ENCODE results near the gene MRPS6.

Gene MRPS6

DNA sequence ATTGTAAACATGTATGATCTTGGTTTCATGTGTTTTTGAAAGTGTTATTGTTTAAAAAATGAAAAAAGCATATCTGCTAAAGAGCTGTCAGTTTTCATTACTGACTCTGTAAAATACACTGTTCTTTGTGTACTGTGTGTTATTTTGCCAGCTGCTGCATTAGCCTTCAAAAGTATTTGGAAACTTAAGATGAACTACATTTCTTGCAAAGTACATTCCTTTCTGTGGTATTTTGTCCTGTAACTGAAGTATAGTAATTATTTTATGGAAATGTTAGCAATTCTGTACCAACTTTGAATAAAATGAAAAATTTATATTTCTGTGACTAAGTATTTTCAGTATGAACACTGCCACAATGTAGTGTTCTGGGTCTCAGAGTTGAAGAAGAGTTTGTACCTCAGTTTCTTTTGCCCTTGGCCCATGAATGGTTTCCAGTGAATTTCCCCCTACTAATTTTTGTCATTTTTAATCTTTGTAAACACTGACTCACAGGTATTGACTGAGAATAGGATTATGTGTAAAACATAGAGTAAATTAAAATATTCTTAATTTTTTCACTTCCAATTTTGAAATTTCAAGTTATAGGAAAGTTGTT, 32.7 kb downstream of the MRPS6 start:
- no peak for DNase-seq

DNA sequence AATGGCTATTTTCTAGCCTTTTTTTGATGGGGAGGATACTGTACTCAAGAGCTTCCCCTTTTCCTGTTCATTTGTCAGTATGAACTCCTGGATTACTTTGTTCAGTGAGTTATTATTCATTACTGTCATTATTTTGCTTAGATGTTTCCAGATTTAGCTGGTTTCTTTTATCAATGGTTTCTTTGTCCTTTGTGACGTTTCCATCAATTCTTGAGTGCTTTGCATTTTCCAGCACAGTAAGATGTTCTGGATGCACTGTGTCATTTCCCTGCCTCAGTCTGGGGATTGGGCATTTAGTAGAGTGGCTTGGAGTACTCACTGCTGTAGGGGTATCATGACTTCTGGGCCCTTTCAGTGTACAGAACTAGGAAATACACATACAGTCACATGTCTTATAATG, 34.2 kb downstream of the MRPS6 start:
- no peak for DNase-seq

DNA sequence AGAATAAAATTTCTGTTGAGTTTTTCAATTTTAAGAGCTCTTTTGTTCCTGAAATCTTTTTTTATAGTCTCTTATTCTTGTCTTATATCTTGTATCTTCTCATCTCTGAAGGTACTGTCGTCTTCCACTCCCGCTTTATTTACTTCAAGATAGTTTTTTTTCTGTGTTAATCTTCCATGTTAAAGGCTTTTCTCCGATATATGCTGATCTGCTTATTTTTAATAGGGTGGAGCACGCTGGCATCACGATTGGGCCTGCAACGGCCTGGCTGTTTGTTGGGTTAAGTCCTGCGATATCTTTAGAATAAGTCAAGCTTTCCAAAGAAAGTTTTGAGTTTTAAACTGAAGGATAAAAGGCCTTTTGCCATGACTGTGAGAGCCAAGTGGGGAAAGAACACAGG, 35.7 kb downstream of the MRPS6 start:
- no peak for DNase-seq

DNA sequence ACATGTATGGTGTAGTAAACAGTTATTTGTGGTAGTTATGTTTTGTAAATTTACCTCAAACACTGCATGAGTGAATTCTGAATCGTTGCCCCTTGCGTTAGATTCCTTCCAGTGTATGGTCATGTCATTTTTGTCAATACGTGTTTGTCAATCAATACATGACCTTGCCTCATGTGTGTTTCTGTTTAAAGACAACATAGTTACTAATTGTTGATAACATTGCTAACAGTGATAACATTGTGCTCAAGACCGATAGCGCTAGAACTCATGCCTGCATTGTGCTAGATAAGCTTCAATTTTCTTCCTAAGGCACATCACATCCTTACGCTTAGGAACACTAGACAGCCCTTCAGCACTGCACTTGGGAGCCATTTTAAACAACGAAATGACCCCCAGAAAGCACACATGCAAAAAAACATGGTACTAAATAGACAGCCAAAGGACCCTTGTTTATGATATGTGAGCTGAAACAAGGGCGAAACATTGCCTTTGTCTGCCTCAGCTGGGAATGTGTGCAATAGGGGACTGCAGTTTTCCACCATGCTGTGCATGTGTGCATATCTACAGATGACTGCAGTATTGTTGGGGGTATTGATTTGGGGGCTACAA, 37.3 kb downstream of the MRPS6 start:
- DNase-seq, result no peak

DNA sequence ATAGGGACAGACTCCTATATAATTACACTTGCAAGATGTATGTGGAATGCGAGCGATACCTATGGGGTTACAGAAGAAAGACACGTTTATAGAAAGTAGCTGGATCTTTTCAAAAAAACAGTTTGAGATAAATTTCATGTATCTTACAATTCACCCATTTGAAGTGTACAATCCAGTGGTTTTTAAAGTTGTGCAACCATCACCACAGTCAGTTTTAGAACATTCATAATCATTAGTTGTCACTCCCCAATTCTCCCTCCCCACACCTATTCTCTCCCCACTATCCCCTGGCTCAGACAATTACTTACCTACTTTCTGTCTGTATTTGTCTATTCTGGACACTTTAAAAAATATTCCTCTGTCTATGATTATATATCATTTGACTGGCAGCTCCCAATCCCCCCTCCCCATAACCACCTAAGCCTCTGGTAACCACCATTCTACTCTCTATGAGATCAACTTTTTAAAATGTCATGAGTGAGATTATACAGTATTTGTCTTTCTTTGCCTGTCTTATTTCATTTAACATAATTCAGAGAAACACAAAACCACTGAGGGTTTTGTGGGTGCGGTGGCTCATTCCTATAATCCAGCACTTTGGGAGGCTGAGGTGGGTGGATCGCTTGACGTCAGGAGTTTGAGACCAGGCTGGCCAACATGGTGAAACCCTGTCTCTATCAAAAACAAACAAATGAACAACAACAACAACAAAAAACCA, 39.1 kb downstream of the MRPS6 start:
- DNase-seq, result no peak

DNA sequence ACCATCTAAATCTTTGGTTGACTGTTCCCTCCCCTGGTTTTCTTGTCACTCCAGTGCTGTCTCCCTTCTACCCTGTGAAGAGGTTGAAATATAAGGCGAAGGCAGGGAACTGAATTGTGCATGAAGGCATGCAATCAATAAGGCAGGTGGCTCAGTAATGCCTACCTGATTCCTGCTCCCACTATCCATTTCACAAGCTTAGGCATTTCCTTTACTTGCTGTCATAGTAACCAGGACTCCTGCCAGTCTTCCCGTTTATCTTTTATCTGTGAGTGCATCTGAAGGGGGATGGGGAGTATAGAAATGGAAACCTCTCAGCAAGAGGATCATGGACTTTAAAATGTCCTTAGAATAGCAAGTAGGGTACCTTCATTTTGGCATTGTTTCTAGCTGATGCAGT, 40.5 kb downstream of the MRPS6 start:
- DNase-seq, result no peak

DNA sequence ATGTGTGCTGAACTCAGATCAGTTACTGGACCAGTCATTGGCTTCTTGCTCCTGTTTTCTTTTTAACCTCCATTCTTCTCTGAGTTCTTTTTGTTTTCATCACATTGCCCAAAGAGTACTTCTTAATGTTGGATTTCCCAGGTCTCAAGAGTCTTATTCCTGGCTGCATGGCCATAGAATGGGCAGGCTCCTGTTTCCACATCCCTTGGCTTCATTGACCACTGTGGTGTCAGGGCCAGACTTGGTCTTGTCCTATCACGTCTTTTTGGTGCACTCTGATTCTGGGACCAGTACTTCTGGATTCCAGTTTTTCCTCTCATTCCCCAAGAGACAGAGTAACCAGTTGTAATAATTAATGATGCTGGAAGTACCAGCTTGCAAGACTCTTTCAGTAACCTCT, 41.8 kb downstream of the MRPS6 start:
- DNase-seq, result no peak

DNA sequence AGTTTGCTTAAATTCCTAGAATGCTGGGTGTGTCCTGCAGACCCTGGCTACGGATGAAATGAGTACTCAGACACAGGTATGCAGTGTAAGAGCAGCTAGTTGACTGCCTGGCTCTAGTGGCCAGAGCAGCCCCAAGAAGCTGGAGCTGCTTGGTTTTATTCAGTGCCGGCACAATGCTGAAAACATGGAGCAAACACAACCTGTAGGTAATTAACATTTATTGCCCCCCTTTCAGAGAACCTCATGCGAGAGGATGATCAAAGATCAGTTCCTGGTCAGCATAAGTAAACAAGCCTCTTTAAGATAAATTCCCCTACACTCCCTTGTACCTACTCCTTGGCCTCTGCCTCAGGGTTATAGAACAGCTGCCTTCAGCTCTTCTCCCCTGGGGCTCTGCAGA, 43.2 kb downstream of the MRPS6 start:
- DNase-seq, result no peak

DNA sequence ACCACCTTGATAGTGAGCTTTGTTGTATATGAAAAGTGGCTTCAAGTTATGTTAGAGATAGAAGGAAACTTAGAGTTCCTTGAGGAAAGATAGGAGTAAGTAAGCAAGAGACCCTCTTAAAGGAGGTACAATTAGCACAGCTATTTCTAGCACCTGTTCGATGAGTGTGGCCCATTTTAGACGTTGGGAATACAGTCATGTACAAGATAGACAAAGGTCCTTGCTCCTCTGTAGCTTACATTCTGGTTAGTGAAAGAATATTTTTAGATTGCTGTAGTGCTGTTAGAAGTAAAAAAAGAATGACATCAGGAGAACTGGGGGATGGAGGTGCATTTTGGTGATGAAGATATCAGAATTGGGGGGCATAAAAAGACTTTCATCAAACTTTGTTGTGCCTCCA, 47.5 kb downstream of the MRPS6 start:
- DNase-seq, result no peak

DNA sequence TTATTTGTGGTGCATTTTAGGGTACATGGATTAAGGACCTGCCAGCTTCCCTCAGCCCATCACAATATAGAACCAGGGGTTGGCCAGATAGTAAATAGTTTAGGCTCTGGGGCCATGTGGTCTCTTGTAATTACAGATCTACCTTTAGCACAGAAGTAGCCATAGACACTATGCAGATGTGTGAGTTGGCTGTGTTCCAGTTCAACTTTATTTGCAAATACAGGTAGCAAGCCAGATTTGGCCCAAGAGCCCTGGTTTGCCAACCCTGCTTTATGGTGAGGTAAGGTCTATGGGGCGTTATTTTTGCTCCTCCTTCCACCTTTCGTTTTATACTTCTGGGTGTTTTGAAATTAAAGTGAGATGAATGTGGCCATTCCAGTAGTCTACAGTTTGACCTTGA, 48.7 kb downstream of the MRPS6 start:
- no peak for DNase-seq

DNA sequence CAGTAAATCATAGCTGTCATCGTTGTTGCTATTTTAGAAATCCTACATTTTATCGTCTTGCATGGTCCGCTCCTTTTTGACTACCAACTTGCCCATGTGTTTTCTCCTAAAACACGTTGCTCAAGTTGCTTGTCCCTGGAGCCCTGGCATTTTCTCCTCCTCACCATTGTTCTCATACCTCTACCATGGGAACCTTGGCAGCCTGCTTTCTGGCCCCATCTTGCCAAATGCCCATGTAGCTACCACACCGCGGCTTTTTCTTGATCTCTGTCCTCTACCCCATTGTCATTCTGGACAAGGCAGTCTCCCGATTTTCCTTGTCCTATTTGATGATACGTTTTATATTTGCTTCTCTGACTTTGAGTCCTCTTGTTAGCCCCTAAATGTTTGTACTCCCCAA, 50.2 kb downstream of the MRPS6 start:
- DNase-seq, result no peak

DNA sequence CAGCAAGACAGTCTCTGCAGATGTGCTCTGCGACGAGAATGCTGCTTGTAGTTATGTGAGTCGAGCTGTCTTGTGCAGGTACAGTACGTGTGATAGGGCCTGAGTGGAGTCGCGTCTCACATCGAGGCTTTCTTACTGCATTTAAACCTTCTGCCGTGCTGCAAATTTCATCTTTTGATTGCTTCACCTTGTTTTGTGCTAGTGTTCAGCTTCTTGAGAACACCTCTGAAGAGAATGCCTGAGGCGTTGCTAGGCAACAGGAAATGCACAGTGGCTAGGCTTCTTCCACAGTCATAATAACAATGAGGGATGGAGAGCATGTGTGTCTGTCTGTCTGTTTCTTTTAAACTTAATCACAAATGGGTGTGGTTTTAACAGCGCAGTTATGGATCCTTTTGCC, 52.9 kb downstream of the MRPS6 start:
- DNase-seq, result no peak

DNA sequence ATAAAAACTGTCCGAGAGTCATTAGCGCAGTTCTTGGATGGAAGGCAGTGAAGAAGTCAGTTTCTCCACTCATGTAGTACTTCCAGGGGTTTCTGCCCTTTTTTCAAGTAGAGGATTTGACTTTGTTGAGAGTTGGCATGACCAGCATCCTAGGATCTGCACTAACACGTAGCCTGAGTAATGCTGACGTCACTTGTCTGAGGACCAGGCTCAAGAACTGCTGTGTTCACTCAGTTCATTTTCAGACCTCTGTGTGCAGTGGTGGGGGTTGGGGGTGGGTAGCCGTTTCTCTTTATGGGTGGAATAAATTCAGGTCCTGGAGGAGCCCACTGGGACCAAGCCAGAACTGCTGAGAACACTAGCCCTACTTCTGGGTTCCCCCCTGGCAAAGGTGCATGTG, 53.3 kb downstream of the MRPS6 start:
- DNase-seq, result no peak

DNA sequence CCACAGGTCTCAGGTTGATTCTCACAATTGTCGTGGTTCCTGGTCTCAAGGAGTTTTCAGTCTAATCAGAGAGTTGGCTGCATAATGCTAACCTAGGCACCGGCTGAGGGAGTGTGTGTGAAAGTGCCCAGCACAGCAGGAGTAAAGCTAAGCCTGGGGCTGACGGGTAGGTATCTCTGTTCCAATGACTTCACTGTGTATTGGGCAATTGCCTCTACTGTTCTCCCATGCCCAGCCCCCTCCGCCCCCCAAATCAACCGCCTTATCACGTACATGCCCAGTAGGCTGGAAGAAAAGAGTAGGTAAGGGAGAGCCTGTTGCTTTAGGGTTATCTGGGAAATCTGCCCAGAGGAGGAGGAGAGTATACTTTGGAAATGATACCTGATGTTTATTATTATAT, 54.7 kb downstream of the MRPS6 start:
- no peak for DNase-seq

DNA sequence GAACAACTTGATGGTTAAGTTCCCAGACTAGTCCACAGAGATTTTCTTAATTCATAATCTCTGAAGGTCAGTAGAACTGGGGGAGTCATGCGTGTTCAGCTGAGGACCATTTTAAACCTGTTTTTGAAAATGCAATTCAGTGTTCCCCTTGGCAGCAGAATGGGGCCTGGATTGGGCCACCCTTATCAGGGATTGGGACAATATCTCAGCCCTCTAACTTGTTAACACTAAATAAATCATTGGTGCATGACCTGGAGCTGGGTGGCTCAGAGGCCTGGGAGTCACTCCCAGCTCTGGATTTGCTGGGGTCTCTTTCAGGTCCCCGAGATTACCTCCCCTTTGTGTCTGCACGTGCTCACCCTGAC, 55.3 kb downstream of the MRPS6 start:
- no peak for DNase-seq

DNA sequence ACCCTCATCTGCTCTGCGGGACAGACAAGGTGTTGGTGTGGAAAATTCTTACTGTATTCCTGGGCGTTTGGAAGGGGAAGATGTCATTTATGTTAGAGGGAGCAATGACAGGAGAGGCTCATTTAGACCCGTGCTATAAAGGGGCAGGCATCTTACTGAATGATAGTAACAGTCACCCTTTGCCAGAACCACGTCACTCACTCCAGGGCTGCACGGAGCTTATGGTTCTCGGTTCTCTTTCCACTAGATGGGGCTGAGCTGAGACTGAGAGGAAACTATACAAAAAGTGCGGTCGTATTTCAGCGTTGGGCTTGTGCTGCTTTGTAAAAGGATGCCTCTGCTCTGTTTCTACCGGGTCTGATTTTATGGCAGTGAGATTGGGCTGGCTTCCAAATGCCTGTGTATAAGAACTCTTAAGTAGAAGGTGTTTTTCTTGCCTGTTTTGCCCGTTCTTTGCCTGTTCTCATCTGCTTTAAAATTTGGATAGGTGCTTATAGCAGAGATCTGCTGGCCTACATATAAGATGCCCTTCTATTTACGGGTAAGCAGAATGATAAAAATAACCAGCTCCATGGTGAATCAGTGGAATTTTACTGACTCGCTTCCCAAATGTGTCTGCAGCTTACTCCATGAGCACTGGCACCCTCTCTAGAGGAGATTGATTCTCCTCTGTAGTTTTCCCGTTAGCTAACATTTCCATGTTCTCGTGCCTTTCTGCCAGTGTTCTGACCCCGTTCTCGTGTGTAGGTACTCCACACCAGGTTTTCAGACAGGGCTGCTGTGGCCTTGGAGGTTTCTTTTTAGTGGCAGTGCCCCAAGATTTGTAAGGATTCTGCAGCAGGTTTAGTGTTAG, 55.9 kb downstream of the MRPS6 start:
- DNase-seq, result no peak

DNA sequence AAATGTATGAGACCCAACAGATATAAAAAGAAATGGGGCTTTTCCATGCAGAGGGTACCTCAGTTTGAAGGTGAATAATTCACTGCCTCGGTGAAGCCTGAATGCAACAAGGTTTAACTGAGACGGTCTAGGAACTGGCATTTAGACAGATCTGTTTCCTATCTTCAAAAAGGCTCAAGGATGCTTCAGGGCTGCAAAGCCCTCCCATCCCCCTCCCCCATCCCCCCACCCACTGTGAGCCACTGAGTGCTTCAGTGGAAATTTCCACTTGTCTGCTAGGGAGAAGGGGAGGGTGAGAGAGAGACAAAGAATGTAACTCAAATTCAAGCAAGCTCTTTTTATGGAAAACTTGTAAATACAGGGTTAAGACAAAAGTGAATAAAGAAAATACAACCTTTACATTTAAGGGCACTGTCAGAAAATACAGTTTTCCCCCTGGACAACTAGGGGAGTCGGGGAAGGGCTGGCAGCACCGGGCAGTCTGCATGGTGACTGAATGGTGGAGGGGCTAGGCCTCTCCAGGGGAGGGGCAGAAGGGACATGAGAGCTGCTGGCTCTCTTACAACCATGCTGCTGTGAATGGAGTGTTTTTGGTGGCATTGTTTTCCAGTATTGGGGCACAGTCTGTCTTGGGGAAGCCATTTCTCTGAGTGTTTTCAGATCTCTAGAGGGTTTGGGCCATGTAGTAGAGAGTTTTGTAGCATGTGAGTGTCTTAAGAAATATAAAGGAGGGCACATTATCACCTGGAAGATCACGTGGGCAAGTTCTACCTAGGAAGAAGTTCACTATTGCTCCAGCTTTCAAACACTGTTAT, 56.7 kb downstream of the MRPS6 start:
- DNase-seq, result no peak

DNA sequence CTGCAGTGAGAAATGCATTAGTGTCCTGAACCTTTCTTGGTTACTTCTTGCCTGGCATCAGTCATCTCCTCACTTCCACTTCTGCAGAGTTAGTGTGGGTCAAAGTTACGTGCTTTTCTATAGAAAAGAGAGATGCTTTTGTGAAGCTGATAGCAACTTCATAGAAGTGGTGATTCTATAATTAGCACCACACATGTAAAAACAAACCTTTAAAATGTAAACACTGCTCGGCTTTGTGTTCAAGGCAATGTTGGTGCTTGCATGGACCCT, 57.3 kb downstream of the MRPS6 start:
- no peak for DNase-seq

DNA sequence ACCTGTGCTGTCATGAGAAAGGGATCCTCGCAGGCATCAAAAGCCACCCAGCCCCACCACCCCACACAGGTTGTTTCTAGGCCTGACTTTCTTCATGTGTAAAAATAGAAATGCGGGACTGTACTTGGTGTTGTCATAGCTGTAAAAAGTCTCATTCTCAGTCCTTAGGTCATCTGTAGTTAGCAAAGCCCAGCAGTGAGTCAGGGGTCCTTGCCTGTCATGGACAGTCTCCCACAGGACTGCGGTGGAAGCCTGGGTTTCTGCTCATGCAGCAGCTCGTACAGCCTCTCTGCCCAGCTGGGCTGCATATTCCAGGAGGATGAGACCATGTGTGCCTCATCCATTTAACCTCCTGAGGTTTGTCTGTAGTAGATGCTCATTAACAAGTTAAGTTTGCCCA, 58.2 kb downstream of the MRPS6 start:
- DNase-seq, result no peak

DNA sequence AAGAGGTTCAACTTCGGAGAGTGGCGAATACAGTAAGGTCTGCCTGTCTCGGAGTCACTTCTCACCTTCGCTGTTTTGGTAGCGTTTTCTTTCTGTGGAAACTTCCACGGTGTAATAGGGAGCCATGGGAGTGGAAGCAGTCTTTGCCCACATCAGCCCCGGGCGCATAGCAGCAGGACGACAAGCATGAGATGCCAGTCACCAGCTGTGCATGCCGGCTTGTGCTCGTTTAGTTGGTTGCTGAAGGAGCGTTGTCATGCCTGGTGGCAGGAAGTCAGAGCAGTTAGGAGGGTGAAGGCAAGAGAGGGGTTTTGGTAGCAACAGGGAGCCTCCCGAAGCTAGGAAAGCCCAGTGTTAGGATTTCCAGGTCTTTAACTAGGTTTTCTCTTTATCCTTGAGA, 58.8 kb downstream of the MRPS6 start:
- no peak for DNase-seq

DNA sequence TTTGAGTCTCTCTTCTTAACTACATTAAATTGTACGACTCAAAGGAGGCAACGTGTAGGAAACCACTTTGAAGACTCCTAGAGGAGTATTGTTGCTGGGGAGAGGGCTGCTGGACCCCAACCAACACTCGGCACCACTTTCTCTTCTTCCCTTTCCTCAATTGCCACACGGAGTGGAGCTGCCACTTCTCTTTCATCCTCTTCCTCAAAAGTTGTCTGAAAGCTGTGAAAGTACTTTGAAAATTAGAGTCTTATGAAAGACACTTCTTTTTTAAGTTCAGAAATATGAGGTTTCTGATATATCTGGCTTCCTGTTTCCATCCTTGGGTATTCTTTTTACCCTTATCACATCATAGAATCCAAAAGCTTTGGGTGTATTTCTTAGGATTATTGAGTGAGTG, 59.5 kb downstream of the MRPS6 start:
- DNase-seq, result peak; percentile 25

DNA sequence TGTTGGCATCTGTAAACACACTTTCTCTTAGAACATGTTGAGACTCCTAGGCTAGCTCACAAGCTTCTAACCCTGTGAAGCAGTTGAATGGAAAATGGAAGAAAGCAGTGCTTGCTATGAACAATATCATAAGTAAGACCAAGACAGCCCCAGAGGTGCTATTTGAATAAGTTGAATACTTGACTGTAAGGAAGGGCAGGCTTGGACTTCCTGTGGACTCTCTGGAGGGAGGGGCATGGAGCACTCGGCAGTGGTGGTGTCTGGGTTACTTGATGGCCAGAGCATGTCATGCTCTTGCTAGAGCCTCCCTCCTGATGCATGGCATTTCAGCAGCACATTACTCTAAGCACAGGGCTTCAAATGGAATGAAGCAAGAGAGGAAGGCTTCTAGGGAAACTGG, 60.0 kb downstream of the MRPS6 start:
- DNase-seq, result no peak

DNA sequence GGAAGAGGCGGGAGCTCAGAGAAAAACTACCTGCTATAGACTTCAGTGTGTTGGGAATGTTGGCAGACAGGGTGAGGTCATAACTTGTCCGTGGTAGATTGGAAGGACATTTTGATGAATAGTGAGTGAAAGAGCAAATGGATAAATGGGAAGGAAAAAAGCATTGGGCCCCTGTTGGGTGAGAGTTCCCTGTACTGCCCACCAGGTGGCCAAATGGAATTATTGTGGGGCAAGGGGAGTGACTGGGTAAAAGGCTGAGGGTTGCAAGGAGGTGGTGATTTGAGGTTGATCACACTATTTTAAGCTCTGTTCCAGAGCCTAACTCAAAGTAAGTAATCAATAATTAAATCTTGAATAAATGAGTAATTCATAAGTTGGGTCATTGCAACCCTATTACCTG, 60.4 kb downstream of the MRPS6 start:
- no peak for DNase-seq
